Effector CD8-positive, alpha-beta T cell (primary cell): Measurements from ENCODE around the gene EEF2.
"Not testable (repeated sequence)": the region's sequence is repeated elsewhere in the genome, so short reads cannot be mapped to it uniquely, and the experiment has no call there.

Experiments
- DNase-seq: peaks from one replicate; lab custom pipeline; 2025; lab: John Stamatoyannopoulos, UW

EEF2 gene

DNA sequence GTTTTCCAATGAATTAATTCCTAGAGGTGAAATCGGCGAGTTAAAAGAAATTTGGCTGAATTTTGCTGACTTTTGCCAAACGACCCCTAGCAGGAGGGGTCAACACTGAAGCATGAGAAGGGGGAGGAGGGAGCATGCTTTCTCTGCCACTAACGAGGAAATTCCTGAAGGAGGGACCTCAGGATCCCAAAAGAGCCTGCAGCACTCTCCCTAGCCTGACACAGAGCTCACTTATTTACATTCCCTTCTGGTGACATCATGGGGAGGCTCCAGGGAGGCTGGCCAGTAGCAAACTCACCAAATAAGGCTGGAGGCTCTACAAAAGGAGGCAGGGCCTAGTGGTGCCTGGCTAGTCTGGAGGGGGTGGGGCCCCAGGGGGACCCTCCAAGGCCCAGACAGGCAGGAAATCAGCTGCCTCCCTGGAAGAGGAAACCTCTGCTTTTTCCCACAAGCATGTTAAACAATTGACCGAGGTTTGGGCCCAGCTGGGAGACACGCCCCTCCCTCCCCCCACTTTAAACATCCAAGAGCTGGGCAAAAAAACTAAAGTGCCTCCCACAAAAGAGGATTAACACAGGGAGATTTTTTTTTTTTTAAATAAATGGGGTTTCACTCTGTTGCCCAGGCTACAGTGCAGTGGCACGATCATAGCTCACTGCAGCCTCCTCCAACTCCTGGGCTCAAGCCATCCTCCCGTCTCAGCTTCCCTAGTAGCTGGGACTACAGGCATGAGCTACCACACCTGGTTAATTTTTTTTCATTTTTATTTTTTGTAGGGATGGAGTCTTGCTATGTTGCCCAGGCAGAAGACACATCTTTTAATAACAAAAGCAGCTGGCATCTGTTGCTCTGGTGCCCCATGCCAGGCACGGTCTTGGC, 16.5 kb downstream of the EEF2 start:
- DNase-seq = no peak

DNA sequence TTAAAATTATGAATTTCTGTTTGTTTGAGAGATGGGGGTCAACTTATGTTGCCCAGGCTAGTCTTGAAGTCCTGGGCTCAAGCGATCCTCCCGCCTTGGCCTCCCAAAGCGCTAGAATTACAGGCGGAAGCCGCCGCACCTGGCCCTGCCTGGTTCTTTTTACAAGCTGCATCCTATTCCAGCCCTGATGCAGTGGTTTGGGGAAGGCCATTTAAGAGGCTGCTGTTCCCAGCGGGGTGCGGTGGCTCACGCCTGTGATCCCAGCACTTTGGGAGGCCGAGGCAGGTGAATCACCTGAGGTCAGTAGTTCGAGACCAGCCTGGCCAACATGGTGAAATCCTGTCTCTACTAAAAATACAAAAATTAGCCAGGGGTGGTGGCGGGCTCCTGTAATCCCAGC, 17.3 kb downstream of the EEF2 start:
- not testable (repeated sequence) for DNase-seq

DNA sequence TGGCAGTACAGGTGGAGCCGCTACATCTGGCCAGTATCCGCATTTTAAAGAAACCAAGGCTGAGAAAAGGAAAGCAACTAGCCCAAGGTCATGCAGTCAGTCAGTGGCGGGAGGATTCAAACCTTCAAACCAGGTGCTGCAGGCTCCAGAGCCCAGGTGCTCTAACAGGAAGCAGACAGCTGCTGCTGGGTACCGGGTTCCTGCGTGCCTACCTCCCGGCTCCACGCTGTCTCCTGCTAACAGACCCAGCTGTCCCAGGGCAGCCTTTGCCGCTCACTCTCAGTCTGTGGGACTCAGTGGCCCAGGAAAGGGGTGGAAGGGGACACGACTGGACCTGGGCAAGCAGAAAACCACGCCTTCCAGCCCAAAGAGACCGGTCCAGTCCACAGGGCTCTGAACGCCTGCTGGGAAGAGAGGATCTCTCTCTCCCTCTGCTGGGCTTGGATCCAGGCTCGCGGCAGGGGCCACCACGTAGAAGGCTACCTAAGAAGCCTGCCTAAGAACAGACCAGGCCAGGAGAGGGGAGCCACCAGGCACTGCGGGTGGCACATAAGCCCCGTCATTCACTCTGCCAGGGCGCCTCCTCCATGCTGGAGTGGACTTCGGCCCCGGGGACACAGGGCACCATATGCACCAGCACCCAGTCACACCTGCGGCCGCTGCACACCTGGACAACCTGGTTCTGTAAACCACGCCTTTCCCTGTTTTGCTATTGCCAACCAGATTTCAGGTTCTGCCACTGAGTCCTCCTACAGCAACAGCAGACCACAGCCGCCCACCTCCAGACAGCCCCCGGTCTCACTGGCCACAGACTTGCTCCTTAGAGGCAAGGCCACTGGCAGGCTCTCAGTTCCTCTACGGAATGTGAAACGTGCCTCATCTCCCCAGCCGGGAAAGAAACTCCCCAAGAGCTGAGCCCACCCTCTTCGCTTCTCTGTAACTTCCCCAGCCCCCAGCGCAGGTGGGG, 18.9 kb downstream of the EEF2 start:
- no peak for DNase-seq

DNA sequence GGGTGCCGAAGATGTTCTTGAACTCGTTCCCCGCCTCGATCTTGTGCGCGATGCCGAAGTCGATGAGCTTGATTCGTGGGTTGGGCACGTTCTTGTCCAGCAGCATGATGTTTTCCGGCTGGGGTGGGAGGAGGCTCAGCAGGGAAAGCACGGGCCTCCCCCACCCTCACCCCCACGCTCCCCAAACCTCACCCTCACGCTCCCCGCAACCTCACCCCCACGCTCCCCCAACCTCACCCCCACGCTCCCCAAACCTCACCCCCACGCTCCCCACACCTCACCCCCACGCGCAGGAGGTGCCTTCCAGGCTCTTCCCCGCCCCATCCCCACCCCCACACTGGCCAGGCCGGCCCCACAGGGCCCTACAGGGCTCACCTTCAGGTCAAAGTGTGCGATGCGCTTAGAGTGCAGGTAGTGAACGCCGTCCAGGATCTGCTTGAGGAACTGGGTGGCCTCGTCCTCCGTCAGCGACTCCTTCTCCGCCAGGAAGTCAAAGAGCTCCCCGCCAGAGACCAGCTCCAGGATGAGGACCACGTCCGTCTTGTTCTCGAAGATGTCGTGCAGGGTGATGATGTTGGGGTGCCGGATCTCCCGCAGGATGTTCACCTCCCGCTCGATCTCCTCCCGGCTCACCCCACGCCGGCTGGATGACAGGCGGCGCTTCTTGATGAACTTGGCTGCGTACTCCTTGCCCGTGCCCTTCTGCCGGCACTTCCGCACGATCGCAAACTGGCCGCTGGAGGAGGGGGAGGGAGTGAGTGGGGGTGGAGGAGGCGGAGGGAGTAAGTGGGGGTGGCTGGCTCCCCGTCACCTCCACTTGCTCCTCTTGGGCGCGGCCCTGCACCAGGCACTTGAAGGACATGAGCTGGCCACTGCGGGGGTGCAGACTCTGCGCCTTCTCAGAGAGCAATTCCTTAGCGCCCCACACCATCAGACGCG, 20.7 kb downstream of the EEF2 start:
- no peak for DNase-seq

DNA sequence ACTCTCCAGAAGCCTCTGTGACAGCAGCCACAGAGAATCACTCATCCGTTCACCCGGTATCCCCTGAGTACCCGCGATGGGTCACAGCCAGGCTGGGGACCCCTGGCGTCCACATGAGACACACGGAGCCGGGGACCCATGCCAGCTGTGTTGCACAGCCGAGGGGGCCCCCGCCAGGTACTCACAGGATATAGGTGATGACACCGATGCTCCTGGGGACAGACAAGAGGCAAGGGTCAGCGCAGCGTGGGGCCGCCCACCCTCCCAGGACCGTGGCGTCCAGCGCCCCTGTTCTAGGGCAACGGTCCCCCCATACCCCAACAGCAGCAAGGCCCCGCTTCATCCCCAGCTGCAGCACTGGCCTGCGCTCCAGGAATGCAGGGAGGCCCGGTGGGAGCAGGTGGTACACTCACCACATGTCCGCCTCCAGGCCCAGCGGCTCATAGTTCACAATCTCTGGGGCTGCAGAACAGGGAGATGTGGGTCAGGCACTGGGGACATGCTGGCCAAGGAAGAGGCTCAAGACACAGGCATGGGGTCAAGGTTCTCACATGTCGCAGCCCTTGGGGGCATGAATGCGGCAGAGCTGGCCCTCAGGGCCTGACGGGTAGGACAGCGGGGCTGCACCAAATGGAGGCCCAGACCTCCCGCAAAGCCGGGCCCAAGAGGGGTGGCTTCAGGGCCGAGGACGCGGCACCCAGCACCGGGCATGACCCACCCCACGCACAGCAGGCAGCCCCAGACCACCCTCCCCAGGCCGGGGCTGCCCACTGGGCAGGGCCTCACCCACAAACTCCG, 21.6 kb downstream of the EEF2 start:
- no peak for DNase-seq

DNA sequence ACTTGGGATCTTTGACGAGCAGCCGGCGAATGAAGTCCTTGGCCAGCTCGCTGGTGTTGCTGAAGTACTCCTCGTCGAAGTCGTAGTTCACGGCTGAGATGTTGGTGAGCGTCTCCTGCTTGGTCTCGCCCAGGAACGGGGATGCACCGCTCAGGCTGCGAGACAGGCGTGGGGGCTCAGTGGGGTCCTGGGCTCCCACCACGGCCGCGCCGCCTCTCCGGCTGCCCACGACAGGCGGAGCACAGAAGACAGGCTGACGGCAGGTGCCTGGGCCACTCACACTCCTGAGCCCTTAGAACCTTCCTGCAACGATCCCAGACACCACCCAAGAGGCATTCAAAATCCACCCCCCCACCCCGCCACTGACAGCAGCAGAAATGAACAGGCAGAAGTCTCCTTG, 24.3 kb downstream of the EEF2 start:
- DNase-seq = no peak

DNA sequence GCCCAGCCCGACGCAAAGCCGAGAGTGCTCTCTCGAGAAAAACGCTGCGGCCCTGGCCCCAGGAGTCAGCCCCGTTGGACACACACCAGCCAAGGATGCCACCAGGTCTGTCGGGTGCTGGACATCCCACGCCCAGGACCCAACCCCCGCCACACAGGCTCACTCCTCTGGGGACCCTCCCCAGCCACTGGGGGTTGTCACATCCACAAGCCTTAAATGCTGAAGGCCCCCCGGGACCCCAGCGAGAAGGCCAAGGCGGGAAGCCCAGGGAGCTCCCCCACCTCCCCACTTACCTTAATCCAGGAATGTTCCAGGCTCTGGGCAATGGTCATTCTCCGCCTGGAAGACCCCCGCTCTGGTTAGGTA, 25.5 kb downstream of the EEF2 start:
- DNase-seq = no peak

DNA sequence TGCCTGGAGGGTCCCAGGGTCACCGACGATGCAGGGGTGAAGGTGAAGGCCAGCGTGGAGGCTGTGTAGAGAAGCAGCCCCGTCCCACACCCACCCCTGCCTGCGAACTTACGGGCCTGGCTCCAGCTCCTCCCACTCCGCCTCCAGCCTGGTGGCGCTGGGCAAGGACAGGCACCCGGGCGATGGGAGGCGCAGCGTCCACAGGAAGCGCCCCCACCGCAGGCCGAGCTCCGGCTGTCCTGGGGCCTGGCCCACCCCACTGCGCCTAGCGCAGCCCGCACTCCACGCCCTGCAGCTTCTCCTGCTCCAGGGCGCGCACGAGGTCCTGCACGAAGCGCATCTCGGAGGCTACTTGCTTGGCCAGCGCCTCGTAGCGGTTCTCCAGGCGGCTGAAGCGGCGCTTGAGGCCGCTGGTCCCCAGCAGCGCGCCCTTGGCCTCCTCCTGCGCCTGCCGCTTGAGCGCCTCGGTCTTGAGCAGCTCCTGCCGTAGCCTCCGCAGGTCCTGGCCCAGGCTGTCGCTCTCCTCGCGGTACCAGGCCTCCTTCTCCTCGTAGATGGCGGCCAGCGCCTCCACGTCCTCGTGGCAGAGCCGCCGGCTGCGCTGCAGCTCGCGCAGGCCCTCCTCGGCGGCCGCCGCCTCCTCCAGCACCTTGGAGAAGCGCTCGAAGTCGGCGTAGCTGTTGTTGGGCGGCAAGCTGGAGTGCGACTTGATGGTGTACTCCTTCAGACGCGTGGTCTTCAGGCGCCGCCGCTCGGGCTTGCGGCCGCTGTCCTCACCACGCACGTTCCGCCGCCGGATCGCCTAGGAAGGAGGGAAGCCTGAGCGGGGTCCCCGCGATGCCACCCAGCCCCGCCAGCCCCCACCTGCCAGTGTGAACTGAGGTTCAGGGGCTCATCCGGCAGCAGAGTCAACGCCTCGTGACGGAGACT, 26.2 kb downstream of the EEF2 start:
- DNase-seq = no peak

DNA sequence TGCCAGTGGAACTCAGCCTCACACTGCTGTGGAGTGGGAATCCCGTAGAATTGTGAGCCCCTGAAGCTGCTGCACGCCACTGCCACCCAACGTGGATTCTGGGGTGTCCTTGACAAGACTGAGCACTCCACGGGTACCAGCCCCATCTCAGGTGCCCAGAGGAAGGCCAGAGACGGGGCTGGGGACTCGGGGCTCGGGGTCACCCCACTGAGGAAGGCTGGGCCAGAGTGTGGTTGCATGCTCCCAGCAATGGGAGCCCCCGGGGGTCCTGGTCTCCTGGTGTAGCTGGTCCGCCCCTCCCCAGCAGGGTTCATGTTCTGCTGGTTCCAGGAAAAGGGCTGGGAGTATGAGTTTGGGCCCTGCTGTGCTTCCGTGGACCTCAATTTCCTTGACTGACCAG, 29.6 kb downstream of the EEF2 start:
- DNase-seq = no peak

DNA sequence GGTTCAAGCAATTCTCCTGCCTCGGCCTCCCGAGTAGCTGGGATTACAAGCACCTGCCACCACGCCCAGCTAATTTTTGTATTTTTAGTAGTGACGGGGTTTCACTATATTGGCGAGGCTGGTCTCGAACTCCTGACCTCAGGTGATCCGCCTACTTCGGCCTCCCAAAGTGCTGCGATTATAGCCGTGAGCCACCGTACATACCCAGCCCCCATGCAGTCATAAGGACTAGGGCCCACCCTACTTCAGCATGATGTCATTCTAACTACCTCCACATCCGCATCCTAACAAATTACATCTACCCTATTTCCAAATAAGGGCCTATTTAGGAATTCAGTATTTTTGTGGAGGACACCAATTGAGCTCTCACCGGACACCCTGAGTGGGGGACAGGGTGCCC, 30.0 kb downstream of the EEF2 start:
- DNase-seq = not testable (repeated sequence)

DNA sequence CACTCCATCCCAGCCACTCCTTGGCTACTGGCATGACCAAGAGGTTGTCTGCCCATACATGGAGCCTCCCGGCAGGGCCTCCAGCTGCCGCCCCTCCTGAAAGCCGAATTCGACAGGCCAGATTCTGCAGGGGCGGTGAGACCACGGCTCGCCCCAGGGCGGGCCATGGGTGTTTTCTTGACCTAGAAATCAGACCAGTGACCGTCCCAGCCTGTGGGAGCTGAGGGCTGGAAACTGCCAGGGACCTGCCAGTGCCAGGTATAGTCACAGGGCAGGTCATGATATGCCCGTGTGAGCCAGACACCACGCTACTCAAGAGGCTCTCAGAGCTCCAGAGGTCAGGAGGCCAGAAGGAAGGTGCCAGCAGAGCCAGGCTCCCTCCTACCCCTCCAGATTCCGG, 31.2 kb downstream of the EEF2 start:
- no peak for DNase-seq

DNA sequence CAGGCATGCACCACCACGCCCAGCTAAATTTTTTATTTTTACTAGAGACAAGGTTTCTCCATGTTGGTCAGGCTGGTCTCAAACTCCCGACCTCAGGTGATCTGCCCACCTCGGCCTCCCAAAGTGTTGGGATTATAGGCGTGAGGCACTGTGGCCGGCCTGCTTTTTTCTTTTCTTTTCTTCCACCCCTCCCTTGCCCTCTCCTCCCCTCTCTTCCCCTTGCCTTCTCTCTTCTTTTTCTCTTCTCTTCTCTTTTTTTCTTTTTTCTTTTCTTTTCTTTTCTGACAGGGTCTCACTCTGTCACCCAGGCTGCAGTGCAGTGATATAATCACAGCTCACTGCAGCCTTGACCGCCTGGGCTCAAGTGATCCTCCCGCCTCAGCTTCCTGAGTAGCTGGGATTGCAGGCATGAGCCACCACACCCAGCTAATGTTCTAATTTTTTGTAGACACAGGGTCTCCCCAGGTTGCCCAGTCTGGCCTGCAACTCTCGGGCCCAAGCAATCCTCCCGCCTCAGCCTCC, 32.4 kb downstream of the EEF2 start:
- DNase-seq = not testable (repeated sequence)

DNA sequence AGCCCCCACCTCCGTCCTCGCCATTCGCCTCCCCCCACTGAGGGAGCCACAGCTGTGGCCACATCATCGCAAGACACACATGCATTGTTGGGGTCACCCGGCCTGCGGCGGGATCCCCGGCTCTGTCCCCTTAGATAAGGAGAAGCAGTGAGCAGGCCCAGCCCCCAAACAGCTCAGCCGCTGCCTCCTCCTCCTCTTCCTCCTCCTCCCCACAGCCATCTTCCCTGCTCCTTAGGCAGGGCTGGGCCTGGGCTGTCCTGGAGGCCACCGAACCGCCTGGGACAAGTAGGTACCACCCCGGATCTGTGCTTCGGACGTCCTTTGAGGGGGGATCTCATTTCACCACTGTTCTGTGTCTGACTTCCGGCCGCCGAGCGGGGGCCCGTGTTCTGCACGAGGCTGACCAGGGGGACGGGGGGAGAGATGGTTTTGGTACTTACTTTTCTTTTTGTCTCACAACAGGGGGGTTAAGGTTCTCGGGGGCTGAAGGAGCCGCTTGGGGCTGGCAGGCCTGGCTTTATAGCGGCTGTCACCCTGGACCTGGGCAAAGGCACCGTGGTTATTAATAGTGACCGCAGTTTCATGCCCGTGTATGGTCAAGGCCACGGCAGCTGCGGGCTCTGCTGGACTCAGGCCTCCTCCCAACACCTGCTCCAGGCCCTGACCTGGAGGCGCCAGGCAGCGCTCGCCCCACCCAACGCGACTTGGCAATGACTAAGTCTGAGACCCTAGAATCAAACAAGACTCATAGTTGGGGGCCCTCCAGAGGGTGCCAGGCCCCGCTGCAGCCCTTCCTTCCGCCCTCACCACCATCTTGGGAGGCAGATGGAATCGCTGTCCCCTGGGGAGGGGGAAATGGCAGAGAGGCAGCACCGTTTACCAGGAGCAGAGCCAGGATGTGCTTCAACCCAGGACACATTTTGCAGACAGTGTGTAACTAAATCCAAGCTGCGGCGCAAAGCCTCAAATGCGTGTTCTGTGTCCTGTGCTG, 34.1 kb downstream of the EEF2 start:
- DNase-seq = no peak

DNA sequence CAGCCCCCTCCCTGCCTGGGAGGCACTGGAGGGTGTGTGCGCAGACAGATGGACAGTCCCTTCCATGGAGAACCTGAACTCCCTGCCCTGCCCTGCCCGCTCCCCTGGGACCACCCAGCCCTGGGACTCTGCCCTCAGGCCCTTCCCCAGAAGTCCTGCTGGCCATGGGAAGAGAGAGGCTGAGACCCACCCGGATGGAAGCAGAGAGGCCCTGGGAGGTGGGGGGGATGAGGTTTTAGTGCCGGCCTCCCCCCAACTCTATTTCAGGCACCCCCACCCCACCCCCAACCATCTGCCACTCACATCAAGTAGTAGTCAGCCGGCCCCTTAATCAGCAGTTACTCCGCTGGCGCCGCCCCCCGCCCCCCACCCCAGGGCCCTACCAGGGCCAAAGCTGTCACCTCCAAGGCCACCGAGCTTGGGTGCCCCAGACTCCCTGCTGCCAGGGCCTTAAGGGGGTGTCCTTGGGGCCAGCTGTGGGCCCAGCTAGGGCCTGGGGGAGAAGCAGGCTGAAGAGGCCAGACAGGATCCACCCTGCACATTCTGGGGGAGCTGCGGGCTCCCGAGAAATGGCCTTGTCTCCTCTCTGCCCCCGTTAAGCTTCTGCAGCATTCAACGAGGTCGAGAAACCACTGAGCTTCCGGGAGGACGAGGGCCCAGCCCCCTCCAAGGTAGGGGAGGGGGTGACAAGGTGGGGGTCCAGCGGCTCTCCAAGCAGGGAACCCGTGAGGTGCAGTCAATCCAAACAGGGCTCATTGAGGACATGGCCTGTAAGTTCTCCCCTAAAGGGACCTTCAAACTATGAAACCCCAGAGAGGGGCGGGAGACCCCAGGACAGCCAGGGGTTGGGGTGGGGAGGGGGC, 35.0 kb downstream of the EEF2 start:
- no peak for DNase-seq

DNA sequence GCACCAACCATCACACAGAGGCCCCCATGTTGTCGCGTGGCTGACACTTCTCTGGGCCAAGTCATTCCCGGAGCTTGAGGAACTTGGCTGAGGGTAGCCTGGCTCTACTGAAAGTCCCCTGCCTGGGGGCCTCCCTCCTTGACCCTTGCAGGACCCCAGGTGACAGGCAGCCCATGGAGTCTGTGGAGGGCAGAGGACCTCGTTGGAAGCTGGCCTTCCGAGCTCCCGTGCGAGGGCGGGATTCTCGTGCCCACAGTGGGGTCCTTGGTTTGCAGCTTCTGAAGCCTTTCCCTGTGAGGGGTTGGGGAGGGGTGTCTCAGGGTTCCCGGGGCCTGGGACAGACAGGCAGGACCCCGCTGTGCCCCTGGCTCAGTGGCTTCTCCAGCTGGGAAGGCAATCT, 36.0 kb downstream of the EEF2 start:
- no peak for DNase-seq

DNA sequence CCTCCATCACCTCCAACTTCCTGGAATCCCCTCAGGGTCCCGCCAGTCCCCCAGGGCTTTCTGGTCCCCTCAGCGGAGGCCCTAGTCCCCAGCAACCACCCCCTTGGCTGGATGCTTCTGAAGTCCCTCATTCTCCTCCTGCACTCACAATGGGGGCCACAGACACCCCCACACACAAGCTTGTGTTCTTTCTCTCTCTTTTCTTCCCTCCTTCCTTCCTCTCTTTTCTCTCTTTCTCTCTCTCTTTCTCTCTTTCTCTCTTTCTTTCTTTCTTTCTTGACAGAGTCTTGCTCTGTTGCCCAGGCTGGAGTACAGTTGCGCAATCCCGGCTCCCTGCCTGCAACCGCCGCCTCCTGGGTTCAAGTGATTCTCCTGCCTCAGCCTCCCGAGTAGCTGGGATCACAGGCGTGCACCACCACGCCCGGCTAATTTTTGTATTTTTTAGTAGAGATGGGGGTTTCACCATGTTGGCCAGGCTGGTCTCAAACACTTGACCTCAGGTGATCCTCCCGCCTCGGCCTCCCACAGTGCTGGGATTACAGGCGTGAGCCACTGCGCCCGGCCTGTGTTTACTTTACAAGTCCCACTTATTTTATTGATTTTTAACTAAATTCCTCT, 37.8 kb downstream of the EEF2 start:
- DNase-seq = not testable (repeated sequence)

DNA sequence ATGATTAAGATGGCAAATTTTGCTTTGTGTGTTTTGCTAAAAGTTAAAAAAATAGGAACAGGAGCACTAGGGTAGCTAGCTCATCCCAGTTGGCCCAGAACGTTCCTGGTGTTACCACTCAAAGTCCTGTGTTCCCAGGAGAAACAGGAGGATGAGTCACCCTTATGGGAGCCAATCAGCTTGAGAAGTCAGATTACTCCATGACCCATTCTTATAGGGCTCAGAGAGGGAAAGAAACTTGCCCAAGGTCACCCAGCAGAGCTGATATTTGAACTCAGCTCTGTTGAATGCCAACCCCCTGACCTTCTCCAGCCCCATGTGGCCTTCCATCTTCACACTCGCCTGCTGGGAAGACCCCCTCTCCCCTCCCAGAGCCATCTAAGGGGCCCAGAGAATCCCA, 39.4 kb downstream of the EEF2 start:
- DNase-seq = no peak
